Neural progenitor cell (in vitro differentiated cells): Measurements from ENCODE around the gene MCUR1.

Source experiments
- EZH2 ChIP-seq: fragments of 200-600 bp; sonication (generic); IDR thresholded peaks from 2 replicates; pipeline ENCODE4 v1.6.1; 2017; ENCODE audit warnings: antibody characterized with exemption, mild to moderate bottlenecking, moderate library complexity
- EZH2phosphoT487 ChIP-seq: fragments of 200-600 bp; sonication (generic); IDR thresholded peaks from 2 replicates; pipeline ENCODE4 v1.6.1; 2017; ENCODE audit warnings: antibody characterized with exemption
- TF ChIP-seq, protein P1 (sequence below): fragments of 200-600 bp; sonication (generic); IDR thresholded peaks from 2 replicates; pipeline ENCODE4 v1.5.1; 2017; ENCODE audit warnings: antibody characterized with exemption, mild to moderate bottlenecking

GRCh38 chr6:13767121-13767808 is 47.1 kb downstream of the MCUR1 start:
- TF ChIP-seq, protein P1, sequence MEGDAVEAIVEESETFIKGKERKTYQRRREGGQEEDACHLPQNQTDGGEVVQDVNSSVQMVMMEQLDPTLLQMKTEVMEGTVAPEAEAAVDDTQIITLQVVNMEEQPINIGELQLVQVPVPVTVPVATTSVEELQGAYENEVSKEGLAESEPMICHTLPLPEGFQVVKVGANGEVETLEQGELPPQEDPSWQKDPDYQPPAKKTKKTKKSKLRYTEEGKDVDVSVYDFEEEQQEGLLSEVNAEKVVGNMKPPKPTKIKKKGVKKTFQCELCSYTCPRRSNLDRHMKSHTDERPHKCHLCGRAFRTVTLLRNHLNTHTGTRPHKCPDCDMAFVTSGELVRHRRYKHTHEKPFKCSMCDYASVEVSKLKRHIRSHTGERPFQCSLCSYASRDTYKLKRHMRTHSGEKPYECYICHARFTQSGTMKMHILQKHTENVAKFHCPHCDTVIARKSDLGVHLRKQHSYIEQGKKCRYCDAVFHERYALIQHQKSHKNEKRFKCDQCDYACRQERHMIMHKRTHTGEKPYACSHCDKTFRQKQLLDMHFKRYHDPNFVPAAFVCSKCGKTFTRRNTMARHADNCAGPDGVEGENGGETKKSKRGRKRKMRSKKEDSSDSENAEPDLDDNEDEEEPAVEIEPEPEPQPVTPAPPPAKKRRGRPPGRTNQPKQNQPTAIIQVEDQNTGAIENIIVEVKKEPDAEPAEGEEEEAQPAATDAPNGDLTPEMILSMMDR: no peak
- no peak for TF ChIP-seq EZH2
- no peak for TF ChIP-seq EZH2phosphoT487
